HS-27A (cell line): ENCODE results near the gene TTC9.

ENCODE experiments used
- DNase-seq: peaks from one replicate; pipeline ENCODE4 v3.0.0-alpha.2; 2012; ENCODE audit warnings: low read depth, missing footprints

TTC9 gene

GRCh38 chr14:70641548-70642302, at the start of gene TTC9:
Gene TTC9 (plus strand): TSS chr14:70641916. CDS start chr14:70642130, 214 bp downstream.
- DNase-seq = no peak

GRCh38 chr14:70594461-70594860, 47.3 kb upstream of the TTC9 start:
- no peak for DNase-seq

GRCh38 chr14:70595443-70596185, 46.1 kb upstream of the TTC9 start:
- DNase-seq = no peak

- DNase-seq = no peak
Measured at GRCh38 chr14:70597731-70598130, 44.0 kb upstream of the TTC9 start.

GRCh38 chr14:70599345-70599744, 42.4 kb upstream of the TTC9 start:
- DNase-seq = no peak

GRCh38 chr14:70600382-70601157, 41.1 kb upstream of the TTC9 start, which contains the start of gene MED6:
Gene MED6 (minus strand): TSS chr14:70600655. CDS start chr14:70600637, 18 bp downstream.
- peak; percentile 75 for DNase-seq

GRCh38 chr14:70601162-70601561, 40.6 kb upstream of the TTC9 start:
- no peak for DNase-seq

GRCh38 chr14:70602254-70602653, 39.5 kb upstream of the TTC9 start:
- no peak for DNase-seq

GRCh38 chr14:70611216-70611615, 30.5 kb upstream of the TTC9 start:
- no peak for DNase-seq

- no peak for DNase-seq
Measured at GRCh38 chr14:70616646-70617045, 25.1 kb upstream of the TTC9 start.

GRCh38 chr14:70618314-70618713, 23.4 kb upstream of the TTC9 start:
- DNase-seq = no peak

- DNase-seq = no peak
Measured at GRCh38 chr14:70619708-70620107, 22.0 kb upstream of the TTC9 start.

GRCh38 chr14:70622111-70622712, 19.5 kb upstream of the TTC9 start:
- DNase-seq = no peak

- no peak for DNase-seq
Measured at GRCh38 chr14:70624972-70625371, 16.7 kb upstream of the TTC9 start.

- no peak for DNase-seq
Measured at GRCh38 chr14:70631948-70632347, 9.8 kb upstream of the TTC9 start.

GRCh38 chr14:70635971-70636595, 5.6 kb upstream of the TTC9 start:
- no peak for DNase-seq

GRCh38 chr14:70638416-70638815, 3.3 kb upstream of the TTC9 start:
- no peak for DNase-seq

GRCh38 chr14:70640938-70641547, 673 bp upstream of the TTC9 start:
- DNase-seq = no peak

GRCh38 chr14:70642303-70643235, 853 bp downstream of the TTC9 start:
- DNase-seq = no peak

GRCh38 chr14:70643967-70644366, 2.3 kb downstream of the TTC9 start:
- DNase-seq = no peak
